Stimulated activated naive CD8-positive, alpha-beta T cell treated with anti-CD3 and anti-CD28 coated beads, Interleukin-15, amount 100 ng/mL, for 72 hours (primary cell): ENCODE data around the gene TBC1D9.

Experiments used
- ATAC-seq: fragments of 150-1000 bp; cut with Tn5 transposase; 2 replicates; pipeline ENCODE4 v1.10.0; 2021; ENCODE audit warnings: mild to moderate bottlenecking, moderate library complexity
- DNase-seq, 2 donors: peaks; one replicate each; pipeline ENCODE4 v3.0.0; 2021 to 2022
- H3K27ac Mint-ChIP-seq, 2 donors: one replicate each; pipeline ENCODE4 v1.8.0; 2022; ENCODE audit warnings: mild to moderate bottlenecking in 2 of 2, mixed read lengths in 2 of 2, moderate library complexity in 2 of 2
- H3K27me3 Mint-ChIP-seq: one replicate; pipeline ENCODE4 v1.8.0; 2022; ENCODE audit warnings: mixed read lengths
- H3K4me1 Mint-ChIP-seq: one replicate; pipeline ENCODE4 v1.8.0; 2022; ENCODE audit warnings: mild to moderate bottlenecking, mixed read lengths
- H3K4me3 Mint-ChIP-seq, 2 donors: one replicate each; pipeline ENCODE4 v1.8.0; 2022; ENCODE audit warnings: mild to moderate bottlenecking in 2 of 2, mixed read lengths in 2 of 2, moderate library complexity in 1 of 2
- H3K9me3 Mint-ChIP-seq, 2 donors: one replicate each; pipeline ENCODE4 v1.8.0; 2022; ENCODE audit warnings: mixed read lengths in 2 of 2

Gene TBC1D9

DNA sequence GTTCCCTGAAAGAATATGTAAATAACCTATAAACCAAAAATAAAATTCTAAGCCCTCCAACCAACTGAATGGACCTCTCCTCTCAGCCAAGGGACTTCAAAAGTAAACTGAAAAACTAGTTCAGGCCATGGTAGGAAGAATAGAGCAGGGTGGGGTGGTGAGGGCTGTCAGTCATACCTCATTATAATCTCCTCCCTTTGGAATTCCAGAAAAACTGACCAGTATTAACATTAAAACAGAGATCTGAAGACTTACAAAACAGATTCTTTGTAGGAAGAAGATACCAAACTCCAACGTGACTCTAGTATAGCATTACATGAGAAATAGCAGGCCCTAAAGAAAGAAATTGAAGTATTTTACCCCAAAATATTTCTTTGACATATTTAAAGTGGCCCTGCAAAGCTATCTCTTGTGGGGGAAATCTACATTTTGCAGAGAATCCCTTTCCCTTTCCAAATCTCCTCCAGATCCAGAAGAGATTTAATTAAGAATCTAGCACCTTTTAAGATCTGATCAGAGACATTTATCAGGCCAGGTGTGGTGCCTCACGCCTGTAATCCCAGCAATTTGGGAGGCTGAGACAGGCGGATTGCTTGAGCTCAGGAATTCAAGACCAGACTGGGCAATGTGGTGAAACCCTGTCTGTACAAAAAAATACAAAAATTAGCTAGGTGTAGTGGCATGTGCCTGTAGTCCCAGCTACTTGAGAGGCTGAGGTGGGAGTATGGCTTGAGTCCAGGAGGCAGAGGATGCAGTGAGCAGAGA is 15.1 kb downstream of the TBC1D9 start:
- Mint-ChIP-seq H3K27me3 (peaks cover 37% of the 10 kb centered on the region), H3K4me3 (no peak overlapping the region), H3K27ac (no peak overlapping the region), H3K4me1 (no peaks in the 10 kb centered on the region), H3K9me3 (no peaks in the 10 kb centered on the region)
- ATAC-seq = no peak
- no peak for DNase-seq

DNA sequence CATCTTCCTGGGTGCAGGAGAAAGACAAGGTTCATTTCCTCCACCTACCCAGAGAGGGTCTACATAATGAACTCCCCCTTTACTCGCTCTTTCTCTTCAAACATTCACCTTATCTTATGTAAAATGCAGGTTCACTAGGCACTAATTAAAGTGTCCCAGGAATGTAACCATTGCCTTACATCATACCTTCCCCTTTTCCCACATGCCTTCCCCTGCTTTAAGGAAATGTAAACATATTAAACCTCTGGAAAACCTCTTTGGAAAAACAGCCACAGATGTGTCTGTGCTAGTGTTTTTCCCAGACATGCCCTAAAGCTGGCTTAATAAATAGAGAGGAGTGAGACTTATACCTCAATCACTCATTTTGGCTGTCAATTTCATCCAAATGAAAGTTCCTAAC is 15.8 kb downstream of the TBC1D9 start:
- Mint-ChIP-seq H3K27ac (no peak overlapping the region), H3K4me1 (no peaks in the 10 kb centered on the region), H3K27me3 (peaks cover 43% of the 10 kb centered on the region), H3K9me3 (no peaks in the 10 kb centered on the region), H3K4me3 (no peak overlapping the region)
- ATAC-seq (no peak), DNase-seq (no peak)

DNA sequence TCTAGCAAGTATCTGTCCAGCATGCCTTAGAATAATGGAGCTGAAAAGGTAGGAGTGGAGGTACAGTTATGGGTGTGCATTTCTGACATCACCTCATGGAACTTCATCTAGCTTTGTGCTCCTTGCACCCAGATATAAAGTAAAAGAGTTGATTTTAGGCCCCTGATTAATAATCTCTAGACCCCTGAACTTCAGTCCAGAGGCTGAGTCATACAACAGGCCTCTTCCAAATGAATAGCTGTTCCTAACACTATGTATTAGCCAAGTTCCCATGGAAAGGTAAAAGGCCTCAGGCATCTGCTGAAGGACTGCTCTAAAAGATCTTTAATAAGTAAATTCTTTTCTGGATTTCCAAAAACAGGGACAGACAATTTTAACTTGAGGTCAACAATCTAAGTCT is 16.2 kb downstream of the TBC1D9 start:
- no peak for DNase-seq
- Mint-ChIP-seq H3K9me3 (no peaks in the 10 kb centered on the region), H3K27ac (no peak overlapping the region), H3K27me3 (peaks cover 43% of the 10 kb centered on the region), H3K4me3 (no peak overlapping the region), H3K4me1 (no peaks in the 10 kb centered on the region)
- no peak for ATAC-seq

DNA sequence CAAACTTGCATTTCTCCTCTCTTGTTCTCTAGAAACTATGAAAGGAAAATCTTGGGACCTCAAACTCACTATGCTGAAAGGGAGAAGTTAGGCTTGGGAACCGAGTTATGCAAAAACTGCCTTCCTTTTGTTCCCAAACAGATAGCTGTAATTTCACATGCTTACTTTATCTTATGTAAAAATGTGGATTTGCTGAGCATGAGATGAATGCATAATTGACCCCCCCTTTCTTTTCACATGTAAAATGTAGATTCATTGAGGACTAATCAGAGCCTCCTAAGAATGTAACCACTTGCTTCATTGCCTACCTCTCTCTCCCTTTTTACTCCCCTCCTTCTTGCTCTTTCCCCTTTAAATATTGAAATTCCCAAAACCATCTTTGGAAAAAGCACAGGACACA is 18.0 kb downstream of the TBC1D9 start:
- ATAC-seq (no peak), DNase-seq (no peak)
- no peak overlapping the region for H3K27ac Mint-ChIP-seq
- H3K9me3 Mint-ChIP-seq = no peaks in the 10 kb centered on the region
- no peak overlapping the region for H3K4me3 Mint-ChIP-seq
- H3K4me1 Mint-ChIP-seq = no peaks in the 10 kb centered on the region
- H3K27me3 Mint-ChIP-seq = peaks cover 48% of the 10 kb centered on the region

DNA sequence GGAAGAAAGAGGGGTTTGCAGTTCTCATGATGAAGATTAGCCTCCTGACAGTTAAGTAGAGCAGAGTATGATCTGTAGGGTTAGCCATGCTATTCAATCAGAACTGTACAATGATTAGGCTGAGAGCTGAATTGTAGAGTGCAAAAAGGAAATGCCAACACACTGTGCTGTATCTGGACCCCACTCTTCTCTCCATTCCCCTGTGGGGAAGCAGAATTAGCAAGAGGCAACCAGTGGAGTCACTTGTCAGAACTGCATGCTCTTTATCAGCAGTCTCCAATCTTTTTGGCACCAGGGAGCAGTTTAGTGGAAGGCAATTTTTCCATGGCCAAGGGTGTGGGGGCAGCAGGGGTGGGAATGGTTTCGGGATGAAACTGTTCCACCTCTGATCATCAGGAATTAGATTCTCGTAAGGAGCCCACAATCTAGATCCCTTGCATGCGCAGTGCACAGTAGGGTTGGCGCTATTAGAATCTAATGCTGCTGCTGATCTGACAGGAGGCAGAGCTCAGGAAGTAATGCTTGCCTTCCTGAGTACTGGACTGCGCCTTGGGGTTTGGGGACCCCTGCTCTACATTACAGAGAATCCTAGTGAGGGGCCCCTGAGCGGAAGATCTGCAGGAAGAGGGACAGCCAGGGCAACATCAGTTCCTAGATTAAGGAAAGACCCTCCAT is 19.4 kb downstream of the TBC1D9 start:
- ATAC-seq (no peak), DNase-seq (no peak)
- H3K4me1 Mint-ChIP-seq = no peaks in the 10 kb centered on the region
- H3K27ac Mint-ChIP-seq = no peak overlapping the region
- H3K9me3 Mint-ChIP-seq = no peaks in the 10 kb centered on the region
- peaks cover 34% of the 10 kb centered on the region for H3K27me3 Mint-ChIP-seq
- no peak overlapping the region for H3K4me3 Mint-ChIP-seq

DNA sequence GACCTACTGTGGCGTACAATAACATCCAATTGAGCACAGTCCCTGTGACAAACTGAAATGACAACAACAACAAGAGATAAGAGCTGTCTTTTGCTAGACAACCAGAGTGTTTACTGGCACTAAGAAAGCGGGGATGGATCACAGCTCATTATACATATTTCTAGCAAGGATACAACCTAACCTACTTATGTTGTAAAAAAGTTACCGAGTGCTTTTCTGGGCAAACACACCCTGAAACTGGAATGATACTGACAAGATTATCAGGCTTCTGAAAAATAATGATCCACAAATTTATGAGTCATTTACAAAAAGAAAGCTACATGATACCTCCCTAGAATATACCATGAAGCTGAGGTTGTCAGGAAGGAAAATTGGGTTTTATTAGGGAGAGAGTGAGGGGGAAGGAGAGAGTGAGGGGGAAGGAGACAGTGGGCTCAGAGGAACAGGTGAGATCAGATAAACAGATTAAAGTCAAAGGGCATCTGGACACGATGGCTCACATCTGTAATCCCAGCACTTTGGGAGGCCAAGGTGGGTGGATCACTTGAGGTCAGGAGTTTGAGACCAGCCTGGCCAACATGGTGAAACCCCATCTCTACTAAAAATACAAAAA is 20.3 kb downstream of the TBC1D9 start:
- H3K27ac Mint-ChIP-seq = no peak overlapping the region
- no peak overlapping the region for H3K4me3 Mint-ChIP-seq
- ATAC-seq = no peak
- no peaks in the 10 kb centered on the region for H3K9me3 Mint-ChIP-seq
- H3K4me1 Mint-ChIP-seq = no peaks in the 10 kb centered on the region
- peaks cover 30% of the 10 kb centered on the region for H3K27me3 Mint-ChIP-seq
- no peak for DNase-seq

DNA sequence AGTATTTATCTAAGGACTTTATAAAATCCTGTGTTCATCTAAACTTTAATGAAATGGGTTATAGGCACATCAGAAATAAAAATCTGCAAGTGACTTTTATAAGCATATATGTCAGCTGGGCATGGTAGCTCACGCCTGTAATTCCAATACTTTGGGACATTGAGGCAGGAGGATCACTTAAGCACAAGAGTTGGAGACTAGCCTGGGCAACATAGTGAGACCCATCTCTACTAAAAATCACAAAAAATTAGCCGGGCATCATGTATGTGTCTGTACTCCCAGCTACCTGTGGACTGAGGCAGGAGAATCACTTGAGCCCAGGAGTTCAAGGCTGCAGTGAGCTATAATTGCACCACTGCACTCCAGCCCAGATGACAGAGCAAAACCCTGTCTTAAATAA is 20.9 kb downstream of the TBC1D9 start:
- ATAC-seq (no peak), DNase-seq (no peak)
- no peaks in the 10 kb centered on the region for H3K9me3 Mint-ChIP-seq
- H3K27me3 Mint-ChIP-seq = peaks cover 25% of the 10 kb centered on the region
- H3K27ac Mint-ChIP-seq = no peak overlapping the region
- no peaks in the 10 kb centered on the region for H3K4me1 Mint-ChIP-seq
- H3K4me3 Mint-ChIP-seq = no peak overlapping the region

DNA sequence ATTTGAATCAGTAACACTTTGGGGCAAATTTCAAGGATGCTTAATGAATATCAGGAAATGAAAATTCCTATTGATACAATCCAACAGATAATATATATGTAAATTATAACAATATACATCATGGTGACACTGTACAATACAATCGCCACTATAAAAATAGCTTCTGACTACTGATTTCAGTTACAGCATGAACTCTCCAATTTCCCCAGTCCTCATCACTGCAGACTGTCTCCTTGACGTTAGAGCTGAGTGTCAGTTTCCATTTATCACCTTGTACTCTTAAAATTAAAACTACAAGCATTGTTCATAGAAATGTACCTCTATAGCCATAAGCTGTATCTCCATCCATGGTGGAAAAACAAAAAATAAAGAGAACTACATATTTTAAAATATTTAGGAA is 23.4 kb downstream of the TBC1D9 start:
- Mint-ChIP-seq H3K27me3 (peaks cover 15% of the 10 kb centered on the region), H3K4me3 (no peak overlapping the region), H3K4me1 (no peaks in the 10 kb centered on the region), H3K27ac (no peak overlapping the region), H3K9me3 (no peaks in the 10 kb centered on the region)
- ATAC-seq = no peak
- DNase-seq = no peak

DNA sequence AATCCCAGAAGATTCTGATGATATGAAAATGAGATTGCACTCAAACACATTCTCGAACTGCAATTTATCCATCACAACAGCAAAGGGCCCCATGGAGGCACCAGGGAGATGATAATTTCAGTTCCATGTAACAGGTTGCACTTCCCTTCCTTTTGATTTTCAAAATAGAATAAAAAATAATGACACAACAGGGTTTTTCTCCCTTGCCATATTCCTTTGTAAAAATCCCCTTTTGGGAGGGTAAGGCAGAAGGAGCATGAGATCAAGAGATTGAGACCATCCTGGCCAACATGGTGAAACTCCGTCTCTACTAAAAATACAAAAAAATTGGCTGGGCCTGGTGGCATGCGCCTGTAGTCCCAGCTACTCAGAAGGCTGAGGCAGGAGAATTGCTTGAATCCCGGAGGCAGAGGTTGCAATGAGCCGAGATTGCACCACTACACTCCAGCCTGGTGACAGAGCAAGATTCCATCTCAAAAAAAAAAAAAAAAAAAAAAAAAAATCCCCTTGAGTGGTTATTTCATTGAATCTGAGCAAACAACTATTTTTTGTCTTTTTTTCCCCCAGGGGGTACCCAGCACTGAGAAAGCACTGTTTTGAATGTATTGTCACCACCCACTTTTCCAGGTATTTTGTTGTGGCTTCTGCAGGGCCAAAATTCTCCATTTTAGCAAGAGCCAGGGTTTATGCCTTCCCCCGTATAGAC is 26.7 kb downstream of the TBC1D9 start:
- no peak overlapping the region for H3K4me3 Mint-ChIP-seq
- no peaks in the 10 kb centered on the region for H3K9me3 Mint-ChIP-seq
- DNase-seq = no peak
- no peak overlapping the region for H3K27ac Mint-ChIP-seq
- H3K27me3 Mint-ChIP-seq = peaks cover 8% of the 10 kb centered on the region
- ATAC-seq = no peak
- H3K4me1 Mint-ChIP-seq = no peaks in the 10 kb centered on the region

DNA sequence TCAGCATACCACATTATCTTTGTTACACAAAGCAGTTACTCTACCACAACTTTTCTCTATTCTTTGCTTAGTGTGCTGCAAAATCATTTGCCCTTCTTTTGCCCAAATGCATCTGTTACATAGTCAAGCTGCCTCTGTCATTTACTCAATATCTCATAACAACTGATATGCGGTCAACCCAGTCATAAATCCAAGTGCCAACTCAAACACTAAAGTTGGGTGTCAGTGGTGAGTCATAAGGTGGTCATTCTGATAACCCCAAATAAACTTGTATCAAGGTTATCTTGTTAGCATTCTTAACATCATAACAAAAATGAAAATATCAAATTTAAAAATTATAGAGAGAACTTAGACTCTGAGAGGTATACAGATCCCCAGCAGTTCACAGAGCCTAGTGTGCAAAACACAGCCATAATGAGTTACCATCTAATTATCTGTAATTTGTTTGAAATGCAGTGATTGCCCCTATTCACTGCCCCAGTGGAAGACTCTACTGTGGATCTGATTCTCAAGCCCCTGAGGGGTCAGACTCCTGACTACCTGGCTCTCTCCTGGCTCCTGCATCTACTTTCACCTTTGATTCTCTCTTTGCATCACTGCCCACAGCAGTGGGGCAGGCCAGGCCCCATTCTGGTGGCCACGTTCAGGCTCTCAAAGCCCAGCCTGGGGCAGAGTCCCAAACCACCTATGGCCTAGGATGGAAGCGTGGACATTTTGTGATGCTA is 29.2 kb downstream of the TBC1D9 start:
- DNase-seq (no peak), ATAC-seq (peak; percentile 28)
- Mint-ChIP-seq H3K9me3 (no peaks in the 10 kb centered on the region), H3K27me3 (peaks cover 2% of the 10 kb centered on the region), H3K4me3 (no peak overlapping the region), H3K4me1 (no peaks in the 10 kb centered on the region), H3K27ac (no peak overlapping the region)

DNA sequence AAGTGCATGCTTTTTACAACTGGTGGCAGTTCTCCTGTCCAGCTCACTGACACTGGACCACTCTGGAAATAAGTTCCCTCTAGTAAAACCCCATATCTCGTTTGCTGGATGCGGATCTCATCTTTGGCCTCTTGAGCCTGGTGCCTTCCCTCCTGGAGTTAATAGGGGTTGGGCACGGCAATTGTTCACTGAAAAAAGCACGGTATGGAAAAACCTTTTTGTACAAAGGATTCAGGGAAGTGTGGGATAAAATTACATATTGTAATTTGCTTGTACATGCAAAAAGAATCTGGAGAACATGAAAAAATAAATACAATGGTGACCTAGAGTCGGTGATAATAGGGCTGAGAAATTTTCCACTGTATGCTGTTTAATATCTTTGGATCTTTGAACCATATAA is 30.6 kb downstream of the TBC1D9 start:
- Mint-ChIP-seq H3K4me3 (no peak overlapping the region), H3K9me3 (no peaks in the 10 kb centered on the region), H3K27me3 (peaks cover 6% of the 10 kb centered on the region), H3K4me1 (peaks cover 14% of the 10 kb centered on the region), H3K27ac (no peak overlapping the region)
- DNase-seq (no peak), ATAC-seq (no peak)

DNA sequence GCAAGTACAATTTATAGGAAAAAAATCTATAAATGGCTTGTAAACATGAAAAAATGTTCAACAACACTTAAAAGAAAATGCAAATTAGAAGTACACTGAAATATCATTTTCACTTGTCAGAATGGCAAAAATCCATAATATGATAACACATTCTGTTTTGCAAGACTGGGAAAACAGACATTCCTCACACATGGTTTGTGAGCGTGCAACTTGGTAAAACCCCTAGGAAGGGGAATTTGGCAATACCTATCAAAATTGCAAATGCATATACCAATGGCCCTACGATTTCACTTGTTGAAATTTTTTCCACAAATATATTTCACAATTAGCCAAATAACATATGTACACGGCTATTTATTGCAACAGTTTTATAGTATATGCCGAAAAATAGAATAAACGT is 31.4 kb downstream of the TBC1D9 start:
- Mint-ChIP-seq H3K9me3 (no peaks in the 10 kb centered on the region), H3K4me1 (peaks cover 14% of the 10 kb centered on the region), H3K27ac (no peak overlapping the region), H3K4me3 (no peak overlapping the region), H3K27me3 (peaks cover 6% of the 10 kb centered on the region)
- DNase-seq (no peak), ATAC-seq (no peak)

DNA sequence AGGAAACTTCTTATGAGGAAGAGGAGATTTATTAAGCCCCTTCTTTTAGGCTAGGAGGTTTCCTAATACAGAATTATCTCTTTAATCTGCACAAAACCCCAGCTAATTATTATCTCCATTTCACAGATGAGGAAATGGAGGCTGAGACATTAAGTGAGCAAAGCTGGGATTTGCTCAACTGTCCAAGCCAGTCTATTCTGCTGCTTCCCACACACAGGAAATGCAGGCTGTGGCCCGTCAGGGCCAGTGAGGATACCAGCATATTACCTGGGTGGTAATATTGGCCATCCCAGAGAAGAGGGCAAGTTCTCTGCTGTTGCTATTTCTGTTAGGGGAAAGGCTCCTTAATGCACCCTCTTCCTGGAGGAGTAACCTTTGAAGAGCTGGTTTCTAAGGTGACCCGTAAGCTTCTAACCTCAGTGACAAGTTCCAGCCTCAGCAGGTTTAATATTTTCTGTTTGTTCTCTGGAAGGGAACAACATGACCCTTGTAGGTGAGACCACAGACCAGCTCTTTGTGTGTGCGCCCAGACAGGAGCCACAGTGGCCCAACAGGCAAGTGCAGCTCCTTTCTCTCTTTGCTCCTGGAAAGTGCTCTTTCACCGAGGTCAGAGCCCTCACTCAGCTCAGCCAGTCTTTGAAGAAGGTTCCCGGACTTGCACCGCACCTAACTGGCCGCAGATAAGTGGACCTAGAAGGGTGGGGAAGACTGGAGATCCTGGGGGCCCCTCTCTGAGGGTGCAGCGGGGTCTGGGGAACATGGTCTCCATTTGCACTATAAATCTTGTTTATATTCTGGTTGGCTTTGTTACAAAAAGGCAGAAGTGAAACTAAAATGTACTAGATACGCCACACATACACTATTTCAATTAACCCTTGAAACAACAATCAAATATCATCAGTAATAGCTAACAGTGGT is 35.5 kb downstream of the TBC1D9 start:
- H3K27me3 Mint-ChIP-seq = peaks cover 6% of the 10 kb centered on the region
- peak overlapping the region in 1 of 2 donors; percentile 74 for H3K27ac Mint-ChIP-seq
- ATAC-seq (peak; percentile 46), DNase-seq (no peak)
- H3K9me3 Mint-ChIP-seq = no peaks in the 10 kb centered on the region
- peaks cover 14% of the 10 kb centered on the region for H3K4me1 Mint-ChIP-seq
- peak overlapping the region; percentile 17 to 66 for H3K4me3 Mint-ChIP-seq

DNA sequence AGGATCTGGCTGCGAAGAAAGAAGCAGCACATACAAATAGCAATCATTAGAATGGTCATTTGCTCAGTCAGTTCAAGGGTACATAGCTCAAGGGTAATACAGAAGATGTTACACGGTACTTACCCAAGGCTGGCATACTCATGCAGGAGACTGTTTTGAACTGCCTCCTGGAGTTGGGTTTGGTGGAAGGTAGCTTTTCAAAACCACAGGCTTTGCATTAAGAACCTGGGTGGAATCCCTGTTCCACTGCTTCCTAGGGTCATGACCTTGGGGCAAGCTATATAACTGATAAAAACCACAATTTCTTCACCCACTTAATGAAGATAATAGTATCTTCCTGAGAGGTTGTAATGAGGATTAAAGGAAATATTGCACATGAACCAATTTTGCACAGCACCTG is 36.5 kb downstream of the TBC1D9 start:
- H3K9me3 Mint-ChIP-seq = no peaks in the 10 kb centered on the region
- DNase-seq (no peak), ATAC-seq (no peak)
- H3K4me1 Mint-ChIP-seq = peaks cover 14% of the 10 kb centered on the region
- H3K27ac Mint-ChIP-seq = no peak overlapping the region
- H3K27me3 Mint-ChIP-seq = peaks cover 6% of the 10 kb centered on the region
- H3K4me3 Mint-ChIP-seq = no peak overlapping the region
